ENCODE measurements around the gene KIAA1549. TPM values are rescaled to one million over a fixed set of nuclear protein-coding genes. Genes with fewer than 3 reads are reported as not detected.

Gene KIAA1549
- total RNA-seq, 1 experiment from 2014 or later: 18.7 TPM

DNA sequence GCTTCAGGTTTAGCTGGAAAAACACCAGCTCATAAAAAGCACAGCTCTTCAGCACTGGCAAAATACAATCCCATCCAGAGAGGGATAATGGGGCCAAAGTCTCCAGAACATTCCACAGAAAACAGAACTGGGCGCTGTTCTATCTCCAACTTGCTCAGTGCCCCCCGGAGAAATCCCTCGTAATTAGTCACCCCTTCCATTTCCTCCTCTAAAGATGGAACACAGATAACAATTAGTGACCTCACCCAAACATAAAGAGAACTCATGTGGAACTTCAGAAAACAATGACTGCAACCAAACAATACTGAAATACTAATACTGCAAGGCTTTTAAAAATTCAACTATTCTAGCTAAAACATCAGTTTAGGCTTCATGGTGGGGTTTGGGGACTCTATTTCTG, 46.3 kb downstream of the KIAA1549 start:
- no peaks in the 10 kb centered on the region for H3K27me3 Mint-ChIP-seq (ENCODE audit: low read depth)
- TF ChIP-seq PRRX2 (CRISPR knock-in tag; IDR thresholded peaks at IDR 0.05): no peak
- no peak for TF ChIP-seq CBFB (CRISPR knock-in tag; IDR thresholded peaks at IDR 0.05; ENCODE audit: low read depth)
- TF ChIP-seq, protein P1, sequence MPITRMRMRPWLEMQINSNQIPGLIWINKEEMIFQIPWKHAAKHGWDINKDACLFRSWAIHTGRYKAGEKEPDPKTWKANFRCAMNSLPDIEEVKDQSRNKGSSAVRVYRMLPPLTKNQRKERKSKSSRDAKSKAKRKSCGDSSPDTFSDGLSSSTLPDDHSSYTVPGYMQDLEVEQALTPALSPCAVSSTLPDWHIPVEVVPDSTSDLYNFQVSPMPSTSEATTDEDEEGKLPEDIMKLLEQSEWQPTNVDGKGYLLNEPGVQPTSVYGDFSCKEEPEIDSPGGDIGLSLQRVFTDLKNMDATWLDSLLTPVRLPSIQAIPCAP (CRISPR knock-in tag; IDR thresholded peaks at IDR 0.05): no peak
- no peak for TF ChIP-seq TEAD1 (CRISPR knock-in tag; IDR thresholded peaks at IDR 0.05)
- TF ChIP-seq, protein P2, sequence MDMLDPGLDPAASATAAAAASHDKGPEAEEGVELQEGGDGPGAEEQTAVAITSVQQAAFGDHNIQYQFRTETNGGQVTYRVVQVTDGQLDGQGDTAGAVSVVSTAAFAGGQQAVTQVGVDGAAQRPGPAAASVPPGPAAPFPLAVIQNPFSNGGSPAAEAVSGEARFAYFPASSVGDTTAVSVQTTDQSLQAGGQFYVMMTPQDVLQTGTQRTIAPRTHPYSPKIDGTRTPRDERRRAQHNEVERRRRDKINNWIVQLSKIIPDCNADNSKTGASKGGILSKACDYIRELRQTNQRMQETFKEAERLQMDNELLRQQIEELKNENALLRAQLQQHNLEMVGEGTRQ (CRISPR knock-in tag; IDR thresholded peaks at IDR 0.05): no peak
- no peak for TF ChIP-seq OVOL2 (CRISPR knock-in tag; IDR thresholded peaks at IDR 0.05; ENCODE audit: borderline replicate concordance)
- TF ChIP-seq, protein P3, sequence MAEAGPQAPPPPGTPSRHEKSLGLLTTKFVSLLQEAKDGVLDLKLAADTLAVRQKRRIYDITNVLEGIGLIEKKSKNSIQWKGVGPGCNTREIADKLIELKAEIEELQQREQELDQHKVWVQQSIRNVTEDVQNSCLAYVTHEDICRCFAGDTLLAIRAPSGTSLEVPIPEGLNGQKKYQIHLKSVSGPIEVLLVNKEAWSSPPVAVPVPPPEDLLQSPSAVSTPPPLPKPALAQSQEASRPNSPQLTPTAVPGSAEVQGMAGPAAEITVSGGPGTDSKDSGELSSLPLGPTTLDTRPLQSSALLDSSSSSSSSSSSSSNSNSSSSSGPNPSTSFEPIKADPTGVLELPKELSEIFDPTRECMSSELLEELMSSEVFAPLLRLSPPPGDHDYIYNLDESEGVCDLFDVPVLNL (CRISPR knock-in tag; IDR thresholded peaks at IDR 0.05; ENCODE audit: borderline replicate concordance, low read depth): no peak
- TF ChIP-seq, protein P4, sequence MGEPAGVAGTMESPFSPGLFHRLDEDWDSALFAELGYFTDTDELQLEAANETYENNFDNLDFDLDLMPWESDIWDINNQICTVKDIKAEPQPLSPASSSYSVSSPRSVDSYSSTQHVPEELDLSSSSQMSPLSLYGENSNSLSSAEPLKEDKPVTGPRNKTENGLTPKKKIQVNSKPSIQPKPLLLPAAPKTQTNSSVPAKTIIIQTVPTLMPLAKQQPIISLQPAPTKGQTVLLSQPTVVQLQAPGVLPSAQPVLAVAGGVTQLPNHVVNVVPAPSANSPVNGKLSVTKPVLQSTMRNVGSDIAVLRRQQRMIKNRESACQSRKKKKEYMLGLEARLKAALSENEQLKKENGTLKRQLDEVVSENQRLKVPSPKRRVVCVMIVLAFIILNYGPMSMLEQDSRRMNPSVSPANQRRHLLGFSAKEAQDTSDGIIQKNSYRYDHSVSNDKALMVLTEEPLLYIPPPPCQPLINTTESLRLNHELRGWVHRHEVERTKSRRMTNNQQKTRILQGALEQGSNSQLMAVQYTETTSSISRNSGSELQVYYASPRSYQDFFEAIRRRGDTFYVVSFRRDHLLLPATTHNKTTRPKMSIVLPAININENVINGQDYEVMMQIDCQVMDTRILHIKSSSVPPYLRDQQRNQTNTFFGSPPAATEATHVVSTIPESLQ (CRISPR knock-in tag; IDR thresholded peaks at IDR 0.05): no peak
- TF ChIP-seq ZBTB21 (CRISPR knock-in tag; IDR thresholded peaks at IDR 0.05; ENCODE audit: borderline replicate concordance): no peak
- TF ChIP-seq, protein P5, sequence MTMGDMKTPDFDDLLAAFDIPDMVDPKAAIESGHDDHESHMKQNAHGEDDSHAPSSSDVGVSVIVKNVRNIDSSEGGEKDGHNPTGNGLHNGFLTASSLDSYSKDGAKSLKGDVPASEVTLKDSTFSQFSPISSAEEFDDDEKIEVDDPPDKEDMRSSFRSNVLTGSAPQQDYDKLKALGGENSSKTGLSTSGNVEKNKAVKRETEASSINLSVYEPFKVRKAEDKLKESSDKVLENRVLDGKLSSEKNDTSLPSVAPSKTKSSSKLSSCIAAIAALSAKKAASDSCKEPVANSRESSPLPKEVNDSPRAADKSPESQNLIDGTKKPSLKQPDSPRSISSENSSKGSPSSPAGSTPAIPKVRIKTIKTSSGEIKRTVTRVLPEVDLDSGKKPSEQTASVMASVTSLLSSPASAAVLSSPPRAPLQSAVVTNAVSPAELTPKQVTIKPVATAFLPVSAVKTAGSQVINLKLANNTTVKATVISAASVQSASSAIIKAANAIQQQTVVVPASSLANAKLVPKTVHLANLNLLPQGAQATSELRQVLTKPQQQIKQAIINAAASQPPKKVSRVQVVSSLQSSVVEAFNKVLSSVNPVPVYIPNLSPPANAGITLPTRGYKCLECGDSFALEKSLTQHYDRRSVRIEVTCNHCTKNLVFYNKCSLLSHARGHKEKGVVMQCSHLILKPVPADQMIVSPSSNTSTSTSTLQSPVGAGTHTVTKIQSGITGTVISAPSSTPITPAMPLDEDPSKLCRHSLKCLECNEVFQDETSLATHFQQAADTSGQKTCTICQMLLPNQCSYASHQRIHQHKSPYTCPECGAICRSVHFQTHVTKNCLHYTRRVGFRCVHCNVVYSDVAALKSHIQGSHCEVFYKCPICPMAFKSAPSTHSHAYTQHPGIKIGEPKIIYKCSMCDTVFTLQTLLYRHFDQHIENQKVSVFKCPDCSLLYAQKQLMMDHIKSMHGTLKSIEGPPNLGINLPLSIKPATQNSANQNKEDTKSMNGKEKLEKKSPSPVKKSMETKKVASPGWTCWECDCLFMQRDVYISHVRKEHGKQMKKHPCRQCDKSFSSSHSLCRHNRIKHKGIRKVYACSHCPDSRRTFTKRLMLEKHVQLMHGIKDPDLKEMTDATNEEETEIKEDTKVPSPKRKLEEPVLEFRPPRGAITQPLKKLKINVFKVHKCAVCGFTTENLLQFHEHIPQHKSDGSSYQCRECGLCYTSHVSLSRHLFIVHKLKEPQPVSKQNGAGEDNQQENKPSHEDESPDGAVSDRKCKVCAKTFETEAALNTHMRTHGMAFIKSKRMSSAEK (CRISPR knock-in tag; IDR thresholded peaks at IDR 0.05; ENCODE audit: borderline replicate concordance): no peak
- TF ChIP-seq, protein P6, sequence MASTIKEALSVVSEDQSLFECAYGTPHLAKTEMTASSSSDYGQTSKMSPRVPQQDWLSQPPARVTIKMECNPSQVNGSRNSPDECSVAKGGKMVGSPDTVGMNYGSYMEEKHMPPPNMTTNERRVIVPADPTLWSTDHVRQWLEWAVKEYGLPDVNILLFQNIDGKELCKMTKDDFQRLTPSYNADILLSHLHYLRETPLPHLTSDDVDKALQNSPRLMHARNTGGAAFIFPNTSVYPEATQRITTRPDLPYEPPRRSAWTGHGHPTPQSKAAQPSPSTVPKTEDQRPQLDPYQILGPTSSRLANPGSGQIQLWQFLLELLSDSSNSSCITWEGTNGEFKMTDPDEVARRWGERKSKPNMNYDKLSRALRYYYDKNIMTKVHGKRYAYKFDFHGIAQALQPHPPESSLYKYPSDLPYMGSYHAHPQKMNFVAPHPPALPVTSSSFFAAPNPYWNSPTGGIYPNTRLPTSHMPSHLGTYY (CRISPR knock-in tag; IDR thresholded peaks at IDR 0.05): no peak
- no peak for TF ChIP-seq CREM (CRISPR knock-in tag; IDR thresholded peaks at IDR 0.05)
- no peak for TF ChIP-seq GTF2I (CRISPR knock-in tag; conservative IDR thresholded peaks at IDR 0.05)
- no peak for TF ChIP-seq ZNF138 (CRISPR knock-in tag; conservative IDR thresholded peaks at IDR 0.05)
- TF ChIP-seq NFYB (CRISPR knock-in tag; conservative IDR thresholded peaks at IDR 0.05; ENCODE audit: low read depth): no peak
- TF ChIP-seq TEAD4 (CRISPR knock-in tag; IDR thresholded peaks at IDR 0.05): no peak
- no peak overlapping the region for H3K4me3 Mint-ChIP-seq
- ATAC-seq (no peak), DNase-seq (ENCODE audit: low spot score) (no peak)
- H3K4me1 Mint-ChIP-seq: peaks cover 27% of the 10 kb centered on the region
- no peak overlapping the region for H3K27ac Mint-ChIP-seq
- no peaks in the 10 kb centered on the region for H3K9me3 Mint-ChIP-seq
- H3K36me3 Mint-ChIP-seq: no peaks in the 10 kb centered on the region
- ChIA-PET CTCF (no interaction called here), POLR2A (interaction anchor here (0.5 kb wide), 1 partner anchor 11 kb away, joined by 3 read pairs; no protein-coding TSS in a partner anchor)

Measured in WTC11 (cell line).